Measurements from ENCODE around the gene ELF3. TPM values are rescaled to one million over a fixed set of nuclear protein-coding genes. Genes with fewer than 3 reads are reported as not detected.

ELF3 gene
- total and polyA plus RNA-seq, 2 of the 8 experiments (the other 6 are each of a cell fraction or from before 2014, with no cell fraction given) = 17.3 to 25.0 TPM

GRCh38 chr1:201989354-201990128 is 20.8 kb upstream of the ELF3 start (continued):
- TF ChIP-seq CTCF (IDR thresholded peaks at IDR 0.05; ENCODE audit: control extremely low read depth in 1 of 3, insufficient read depth in 1 of 3, low read depth in 1 of 3, low read length in 3 of 3) = no peak
- TF ChIP-seq CTBP2 (IDR thresholded peaks at IDR 0.05; ENCODE audit: borderline replicate concordance, insufficient read depth, insufficient read length, low read length) = no peak
- TF ChIP-seq GABPA (IDR thresholded peaks at IDR 0.05; ENCODE audit: borderline replicate concordance, insufficient read depth, low read length) = no peak
- TF ChIP-seq EGR1 (IDR thresholded peaks at IDR 0.05; ENCODE audit: borderline replicate concordance, low read depth, low read length) = no peak
